Mesendoderm (in vitro differentiated cells): Measurements from ENCODE around the gene ANKRD44.

Experiments used
- DNase-seq: peaks from one replicate; pipeline ENCODE4 v3.0.0; 2013
- H2AK5ac ChIP-seq: 2 replicates; pipeline ENCODE4 v1.6.1; 2013; ENCODE audit warnings: low read length, inconsistent platforms
- H2BK120ac ChIP-seq: 2 replicates; pipeline ENCODE4 v1.6.1; 2013; ENCODE audit warnings: low read depth, mild to moderate bottlenecking, low read length, moderate library complexity, mixed read lengths
- H2BK15ac ChIP-seq: replicated peaks from 2 replicates; pipeline ENCODE4 v1.6.1; 2013; ENCODE audit warnings: low read depth, mild to moderate bottlenecking, moderate library complexity
- H2BK5ac ChIP-seq: 2 replicates; pipeline ENCODE4 v1.6.1; 2013; ENCODE audit warnings: low read length, inconsistent platforms
- H3K18ac ChIP-seq: 2 replicates; pipeline ENCODE4 v1.6.1; 2013; ENCODE audit warnings: mild to moderate bottlenecking, low read length, mixed read lengths
- H3K23ac ChIP-seq: one replicate; pipeline ENCODE4 v1.6.1; 2013; ENCODE audit warnings: low read length
- H3K27ac ChIP-seq: 2 replicates; pipeline ENCODE4 v1.5.1; 2013; ENCODE audit warnings: low read depth, mild to moderate bottlenecking, inconsistent platforms, low read length, moderate library complexity
- H3K27me3 ChIP-seq: 2 replicates; pipeline ENCODE4 v1.6.1; 2013; ENCODE audit warnings: low read length, control low read depth, mild to moderate bottlenecking, inconsistent platforms; ENCODE audit not compliant: insufficient read depth, poor library complexity
- H3K36me3 ChIP-seq: 2 replicates; pipeline ENCODE4 v1.6.1; 2013; ENCODE audit warnings: low read length, inconsistent platforms; ENCODE audit not compliant: control insufficient read depth, insufficient read depth
- H3K4ac ChIP-seq: one replicate; pipeline ENCODE4 v1.6.1; 2013; ENCODE audit warnings: low read depth, mild to moderate bottlenecking, low read length, moderate library complexity
- H3K4me1 ChIP-seq: 2 replicates; pipeline ENCODE4 v1.6.1; 2013; ENCODE audit warnings: low read depth, low read length, inconsistent platforms; ENCODE audit not compliant: control insufficient read depth
- H3K4me2 ChIP-seq: 2 replicates; pipeline ENCODE4 v1.6.1; 2013; ENCODE audit warnings: low read length
- H3K4me3 ChIP-seq: 2 replicates; pipeline ENCODE4 v1.5.1; 2013; ENCODE audit warnings: mild to moderate bottlenecking, low read length
- H3K56ac ChIP-seq: one replicate; pipeline ENCODE4 v1.6.1; 2013; ENCODE audit warnings: low read length
- H3K79me1 ChIP-seq: 2 replicates; pipeline ENCODE4 v1.6.1; 2013; ENCODE audit warnings: low read length, inconsistent platforms
- H3K79me2 ChIP-seq: 2 replicates; pipeline ENCODE4 v1.6.1; 2013; ENCODE audit warnings: mild to moderate bottlenecking, low read length; ENCODE audit not compliant: control insufficient read depth, insufficient read depth
- H3K9ac ChIP-seq: 2 replicates; pipeline ENCODE4 v1.6.1; 2013; ENCODE audit warnings: low read length, inconsistent platforms
- H4K5ac ChIP-seq: one replicate; pipeline ENCODE4 v1.6.1; 2013; ENCODE audit warnings: low read length
- H4K8ac ChIP-seq: one replicate; pipeline ENCODE4 v1.6.1; 2013; ENCODE audit warnings: low read depth, mild to moderate bottlenecking, control low read depth, low read length, moderate library complexity
- WGBS: extraction: QIAGEN DNeasy Blood & Tissue Kit; methylation state at CpG from one replicate; pipeline ENCODE4 v1.1.7; 2013; ENCODE audit warnings: low lambda C conversion rate, missing lambda C conversion rate; ENCODE audit not compliant: insufficient coverage; ENCODE audit errors: extremely low coverage; 5-methylcytosine and 5-hydroxymethylcytosine counted together

Gene ANKRD44

DNA sequence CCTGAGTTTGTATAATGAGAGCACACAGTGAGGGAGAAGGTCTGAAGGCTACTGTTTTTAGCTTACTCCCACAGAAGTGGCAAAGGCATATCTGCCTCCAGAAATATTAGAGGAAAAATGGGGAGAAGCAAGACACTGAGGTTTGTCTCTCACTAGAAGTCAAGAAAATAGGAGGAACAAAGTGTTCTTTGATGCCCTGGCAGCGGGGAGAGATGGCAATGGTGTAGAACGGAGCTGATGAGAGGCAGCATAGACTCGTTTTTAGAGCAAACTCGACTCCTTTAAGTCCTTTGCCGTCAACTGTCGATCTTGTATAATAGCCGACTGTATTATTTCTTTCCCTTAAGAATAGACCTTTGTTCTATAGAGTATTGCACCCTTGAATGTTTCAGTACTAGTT lies 73.8 kb downstream of the ANKRD44 start:
- Histone ChIP-seq H3K27ac (no peak overlapping the region), H3K9ac (no peak overlapping the region), H3K4ac (no peak overlapping the region), H3K4me1 (no peaks in the 10 kb centered on the region), H3K79me2 (no peaks in the 10 kb centered on the region), H3K23ac (no peak overlapping the region), H2BK120ac (no peak overlapping the region), H3K27me3 (no peaks in the 10 kb centered on the region), H2BK15ac (no peak overlapping the region), H3K56ac (no peak overlapping the region), H3K4me2 (no peak overlapping the region), H4K5ac (no peak overlapping the region), H4K8ac (no peak overlapping the region), H2BK5ac (no peak overlapping the region), H3K36me3 (no peaks in the 10 kb centered on the region), H3K18ac (no peak overlapping the region), H2AK5ac (no peak overlapping the region), H3K4me3 (no peak overlapping the region), H3K79me1 (no peaks in the 10 kb centered on the region)
- no CpG with 5 or more reads among the region's 7 CpGs for WGBS
- DNase-seq: no peak

DNA sequence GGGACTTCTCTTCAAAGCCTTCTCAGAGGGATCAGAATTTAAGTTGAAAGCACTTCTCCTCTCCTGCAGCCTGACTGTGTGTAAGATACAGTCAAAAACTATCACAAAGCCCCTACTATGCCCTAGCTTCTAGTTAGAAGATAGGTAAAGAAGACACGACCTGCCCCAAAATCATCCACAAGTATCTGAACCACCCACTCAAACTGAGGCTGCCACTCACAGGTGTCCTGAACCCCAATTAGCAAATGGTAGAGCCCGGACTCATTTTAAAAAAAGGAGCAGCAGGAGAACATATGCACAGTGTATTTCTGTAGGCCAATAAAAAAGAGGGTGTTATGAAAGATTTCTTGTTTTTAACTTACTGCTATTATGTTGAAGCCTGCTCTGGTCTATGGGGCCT lies 74.4 kb downstream of the ANKRD44 start:
- WGBS: no CpG with 5 or more reads among the region's 2 CpGs
- Histone ChIP-seq H3K27ac (no peak overlapping the region), H2BK15ac (no peak overlapping the region), H3K27me3 (no peaks in the 10 kb centered on the region), H3K9ac (no peak overlapping the region), H3K36me3 (no peaks in the 10 kb centered on the region), H2BK5ac (no peak overlapping the region), H2BK120ac (no peak overlapping the region), H3K4ac (no peak overlapping the region), H3K4me2 (no peak overlapping the region), H3K4me3 (no peak overlapping the region), H4K8ac (no peak overlapping the region), H2AK5ac (no peak overlapping the region), H3K23ac (no peak overlapping the region), H4K5ac (no peak overlapping the region), H3K18ac (no peak overlapping the region), H3K79me2 (no peaks in the 10 kb centered on the region), H3K4me1 (no peaks in the 10 kb centered on the region), H3K56ac (no peak overlapping the region), H3K79me1 (no peaks in the 10 kb centered on the region)
- no peak for DNase-seq

DNA sequence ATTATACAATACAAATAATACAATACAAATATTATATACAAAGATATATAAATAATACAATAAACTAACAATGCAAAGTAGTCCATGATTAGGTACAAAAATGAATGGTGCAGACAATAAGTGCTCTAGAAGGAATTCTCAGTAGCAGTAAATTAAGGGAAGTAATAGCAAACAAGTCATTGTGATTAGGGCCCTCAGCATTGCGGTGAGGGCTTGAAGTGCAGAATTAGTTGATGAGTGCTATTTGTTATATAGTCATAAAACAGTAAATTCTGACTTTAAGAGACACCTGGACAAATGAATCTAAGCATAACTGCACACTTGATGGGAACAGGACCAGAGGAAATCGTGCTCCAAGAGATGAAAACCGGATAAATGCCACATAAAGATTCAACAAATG lies 74.9 kb downstream of the ANKRD44 start:
- Histone ChIP-seq H3K36me3 (no peaks in the 10 kb centered on the region), H3K56ac (no peak overlapping the region), H2BK5ac (no peak overlapping the region), H3K4me2 (no peak overlapping the region), H3K27me3 (no peaks in the 10 kb centered on the region), H3K79me2 (no peaks in the 10 kb centered on the region), H3K4me3 (no peak overlapping the region), H2BK15ac (no peak overlapping the region), H3K23ac (no peak overlapping the region), H2BK120ac (no peak overlapping the region), H3K9ac (no peak overlapping the region), H4K5ac (no peak overlapping the region), H3K4ac (no peak overlapping the region), H3K27ac (no peak overlapping the region), H2AK5ac (no peak overlapping the region), H3K18ac (no peak overlapping the region), H4K8ac (no peak overlapping the region), H3K79me1 (no peaks in the 10 kb centered on the region), H3K4me1 (no peaks in the 10 kb centered on the region)
- no peak for DNase-seq
- no CpG with 5 or more reads among the region's 3 CpGs for WGBS

DNA sequence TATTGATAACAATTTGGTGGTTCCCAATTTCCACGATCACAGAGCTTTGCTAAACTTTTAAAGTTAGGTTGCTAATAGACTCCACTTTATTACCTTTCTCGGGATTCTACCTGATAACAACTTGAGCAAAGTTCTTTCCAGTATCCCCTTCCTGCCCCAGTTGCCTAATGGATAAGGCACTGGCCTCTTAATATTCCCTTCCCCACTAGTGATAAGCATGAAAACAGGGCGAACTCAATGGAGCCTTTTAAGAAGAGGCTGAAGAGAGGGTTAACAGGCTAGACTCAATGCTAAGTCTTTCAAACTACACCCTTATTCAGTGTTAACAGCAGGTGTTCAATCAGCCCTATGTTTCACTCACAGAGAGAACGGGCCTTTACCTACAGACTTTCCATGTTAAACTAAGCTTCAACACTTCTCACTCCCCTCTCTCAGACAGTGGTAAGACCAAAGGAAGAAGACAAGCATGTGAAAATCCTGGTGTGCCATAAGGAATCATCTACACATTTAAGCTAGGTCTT lies 75.8 kb downstream of the ANKRD44 start:
- no peak overlapping the region for H3K56ac ChIP-seq
- H3K23ac ChIP-seq: no peak overlapping the region
- H3K79me1 ChIP-seq: no peaks in the 10 kb centered on the region
- no CpG with 5 or more reads among the region's 4 CpGs for WGBS
- H2BK5ac ChIP-seq: no peak overlapping the region
- H3K79me2 ChIP-seq: no peaks in the 10 kb centered on the region
- H3K27ac ChIP-seq: no peak overlapping the region
- no peak overlapping the region for H2BK15ac ChIP-seq
- no peak overlapping the region for H4K5ac ChIP-seq
- H3K36me3 ChIP-seq: no peaks in the 10 kb centered on the region
- no peak overlapping the region for H3K9ac ChIP-seq
- DNase-seq: no peak
- H3K27me3 ChIP-seq: no peaks in the 10 kb centered on the region
- H4K8ac ChIP-seq: no peak overlapping the region
- no peaks in the 10 kb centered on the region for H3K4me1 ChIP-seq
- H3K4me2 ChIP-seq: no peak overlapping the region
- no peak overlapping the region for H3K4me3 ChIP-seq
- no peak overlapping the region for H3K4ac ChIP-seq
- no peak overlapping the region for H2AK5ac ChIP-seq
- H2BK120ac ChIP-seq: no peak overlapping the region
- no peak overlapping the region for H3K18ac ChIP-seq

DNA sequence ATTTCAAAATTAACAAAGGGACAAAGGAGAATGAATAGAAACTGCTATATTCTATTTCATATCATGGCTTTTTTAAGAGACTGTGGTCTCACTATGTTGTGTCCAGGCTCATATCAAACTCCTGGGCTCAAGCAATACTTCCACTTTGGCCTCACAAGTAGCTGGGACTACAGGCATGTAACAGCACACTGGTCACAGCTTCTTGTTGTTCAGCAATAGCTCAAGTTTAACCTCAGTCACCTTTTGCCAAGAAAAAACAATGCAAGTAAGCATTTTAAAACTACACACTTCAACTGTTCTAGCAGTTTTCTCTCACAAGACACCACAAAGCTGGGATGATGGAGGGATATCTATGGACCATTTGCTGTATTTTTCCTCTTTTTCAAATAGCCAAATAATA lies 77.1 kb downstream of the ANKRD44 start:
- Histone ChIP-seq H3K4ac (no peak overlapping the region), H2BK5ac (no peak overlapping the region), H3K9ac (no peak overlapping the region), H3K79me1 (no peaks in the 10 kb centered on the region), H3K4me1 (no peaks in the 10 kb centered on the region), H2BK15ac (no peak overlapping the region), H2AK5ac (no peak overlapping the region), H3K4me2 (no peak overlapping the region), H2BK120ac (no peak overlapping the region), H3K4me3 (no peak overlapping the region), H3K56ac (no peak overlapping the region), H4K5ac (no peak overlapping the region), H3K18ac (no peak overlapping the region), H3K23ac (no peak overlapping the region), H4K8ac (no peak overlapping the region), H3K27ac (no peak overlapping the region), H3K79me2 (no peaks in the 10 kb centered on the region), H3K36me3 (no peaks in the 10 kb centered on the region), H3K27me3 (no peaks in the 10 kb centered on the region)
- no peak for DNase-seq

DNA sequence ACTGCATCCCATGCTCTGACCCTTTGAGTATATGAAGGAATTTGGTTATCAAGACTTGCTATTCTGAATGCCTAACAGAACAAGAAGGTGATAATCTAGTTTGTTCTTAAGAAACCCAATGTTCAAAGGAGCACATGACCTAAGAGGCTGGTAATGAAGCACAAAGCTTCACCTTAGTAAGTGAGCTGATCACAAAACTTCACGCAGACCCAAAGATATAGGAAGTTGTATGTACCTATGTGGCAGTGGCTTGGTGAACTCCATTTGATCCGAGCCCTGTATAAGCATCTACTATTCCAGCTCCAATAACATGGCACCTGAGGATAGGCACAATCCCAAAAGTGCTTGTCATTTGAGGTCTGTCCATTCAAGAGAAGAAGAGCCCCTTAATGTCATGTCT lies 78.6 kb downstream of the ANKRD44 start:
- Histone ChIP-seq H3K27me3 (no peaks in the 10 kb centered on the region), H3K9ac (no peak overlapping the region)
- no peak for DNase-seq

More for the DNA sequence above, 78.6 kb downstream of the ANKRD44 start:
- Histone ChIP-seq H3K4me3 (no peak overlapping the region), H3K27ac (no peak overlapping the region), H3K79me1 (no peaks in the 10 kb centered on the region), H4K5ac (no peak overlapping the region), H3K56ac (no peak overlapping the region), H3K79me2 (no peaks in the 10 kb centered on the region), H3K4me1 (no peaks in the 10 kb centered on the region), H2BK5ac (no peak overlapping the region), H2BK120ac (no peak overlapping the region), H4K8ac (no peak overlapping the region), H2BK15ac (no peak overlapping the region), H3K18ac (no peak overlapping the region), H3K4ac (no peak overlapping the region), H3K23ac (no peak overlapping the region), H3K4me2 (no peak overlapping the region), H3K36me3 (no peaks in the 10 kb centered on the region), H2AK5ac (no peak overlapping the region)
- no CpG with 5 or more reads among the region's 2 CpGs for WGBS
